Fibroblast of peridontal ligament (primary cell): ENCODE data around the gene ZNF385D.
A peak's percentile ranks its signal among the peaks of the same experiment; 100 is the strongest.

Experiments
- DNase-seq: peaks from one replicate; pipeline ENCODE4 v3.0.0-alpha.2; 2010; ENCODE audit errors: extremely low read depth

ZNF385D gene, protein sequence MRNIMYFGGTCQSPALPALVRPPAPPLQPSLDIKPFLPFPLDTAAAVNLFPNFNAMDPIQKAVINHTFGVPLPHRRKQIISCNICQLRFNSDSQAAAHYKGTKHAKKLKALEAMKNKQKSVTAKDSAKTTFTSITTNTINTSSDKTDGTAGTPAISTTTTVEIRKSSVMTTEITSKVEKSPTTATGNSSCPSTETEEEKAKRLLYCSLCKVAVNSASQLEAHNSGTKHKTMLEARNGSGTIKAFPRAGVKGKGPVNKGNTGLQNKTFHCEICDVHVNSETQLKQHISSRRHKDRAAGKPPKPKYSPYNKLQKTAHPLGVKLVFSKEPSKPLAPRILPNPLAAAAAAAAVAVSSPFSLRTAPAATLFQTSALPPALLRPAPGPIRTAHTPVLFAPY

DNA sequence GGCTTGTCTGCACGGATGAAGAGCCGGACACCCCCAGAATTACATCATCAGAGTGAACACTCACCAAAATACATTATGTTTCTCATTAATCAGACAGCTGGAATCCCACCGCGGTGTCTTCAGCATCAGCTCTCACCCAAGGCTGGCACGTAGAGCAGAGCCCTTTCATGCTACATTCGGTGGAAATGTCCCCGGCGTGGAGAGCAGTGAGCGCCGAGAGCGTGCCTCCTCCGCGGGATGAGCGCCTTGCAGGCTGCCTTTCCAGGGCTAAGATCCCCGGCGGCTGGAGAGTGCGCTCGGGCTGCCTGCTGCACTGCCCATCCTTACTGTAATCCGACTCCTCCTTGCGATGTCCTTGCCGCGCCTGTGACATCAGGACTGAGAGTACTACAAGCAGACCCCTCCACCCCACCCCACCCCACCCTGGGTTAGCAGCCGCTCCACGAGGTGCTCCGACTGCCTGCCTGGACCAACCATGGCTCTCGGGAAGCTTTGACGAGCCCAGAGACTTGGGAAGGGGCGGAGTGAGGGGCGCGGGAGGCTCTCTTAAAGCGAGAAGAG, at the start of gene ZNF385D:
Gene ZNF385D (minus strand): TSS at position 380 of the 561 bp plus-strand sequence. CDS start 294 bp downstream, at position 86.
- peak; percentile 45 for DNase-seq

DNA sequence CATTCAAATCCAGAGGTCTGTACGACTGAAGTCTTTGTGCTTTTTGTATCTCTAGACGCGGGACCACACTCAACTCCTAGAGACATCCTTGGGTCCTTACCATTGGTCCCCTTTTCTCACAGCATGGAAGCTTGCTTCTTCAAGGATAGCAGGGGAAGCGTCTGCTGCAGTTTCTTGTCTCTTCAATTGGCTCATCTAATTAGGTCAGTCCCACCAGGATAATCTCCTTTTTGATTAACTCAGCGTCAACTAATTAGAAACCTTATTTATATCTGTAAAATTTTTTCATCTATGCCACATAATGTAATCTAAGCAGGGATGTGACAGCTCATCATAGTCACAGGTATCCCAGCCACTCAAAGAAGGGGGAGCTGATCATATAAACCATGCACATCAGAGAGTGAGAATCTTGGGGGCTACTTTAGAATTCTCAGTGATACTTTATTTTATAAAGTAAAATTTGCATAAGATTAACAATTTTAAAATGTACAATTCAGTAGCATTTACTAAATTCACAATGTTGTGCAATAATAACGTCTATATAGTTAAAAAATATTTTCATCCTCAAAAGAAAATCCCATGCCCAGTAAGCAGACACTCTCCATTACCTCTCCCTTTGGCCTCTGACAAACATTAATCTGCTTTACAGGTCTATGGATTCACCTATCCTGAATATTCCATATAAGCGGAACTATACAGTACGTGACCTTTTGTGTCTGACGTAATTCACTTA, 47.5 kb upstream of the ZNF385D start:
- no peak for DNase-seq

DNA sequence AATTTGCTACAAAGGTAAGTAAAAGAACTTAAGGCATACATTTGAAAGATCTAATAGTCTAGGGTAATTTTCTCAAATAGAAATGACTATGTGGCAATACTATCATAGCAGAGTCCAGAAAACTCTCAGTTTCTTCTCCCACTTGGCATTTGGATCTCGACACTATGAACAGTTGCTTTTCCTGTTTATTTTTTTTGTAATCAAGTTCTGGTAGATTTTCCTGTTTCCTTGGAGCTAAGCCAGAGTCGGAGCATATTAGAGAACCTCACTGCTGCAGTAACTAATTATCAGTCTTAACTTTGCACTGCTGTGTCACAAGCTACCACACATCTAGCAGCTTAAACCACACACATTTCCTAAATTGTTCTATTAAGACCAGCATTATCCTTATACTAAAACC, 44.9 kb upstream of the ZNF385D start:
- DNase-seq, result no peak

DNA sequence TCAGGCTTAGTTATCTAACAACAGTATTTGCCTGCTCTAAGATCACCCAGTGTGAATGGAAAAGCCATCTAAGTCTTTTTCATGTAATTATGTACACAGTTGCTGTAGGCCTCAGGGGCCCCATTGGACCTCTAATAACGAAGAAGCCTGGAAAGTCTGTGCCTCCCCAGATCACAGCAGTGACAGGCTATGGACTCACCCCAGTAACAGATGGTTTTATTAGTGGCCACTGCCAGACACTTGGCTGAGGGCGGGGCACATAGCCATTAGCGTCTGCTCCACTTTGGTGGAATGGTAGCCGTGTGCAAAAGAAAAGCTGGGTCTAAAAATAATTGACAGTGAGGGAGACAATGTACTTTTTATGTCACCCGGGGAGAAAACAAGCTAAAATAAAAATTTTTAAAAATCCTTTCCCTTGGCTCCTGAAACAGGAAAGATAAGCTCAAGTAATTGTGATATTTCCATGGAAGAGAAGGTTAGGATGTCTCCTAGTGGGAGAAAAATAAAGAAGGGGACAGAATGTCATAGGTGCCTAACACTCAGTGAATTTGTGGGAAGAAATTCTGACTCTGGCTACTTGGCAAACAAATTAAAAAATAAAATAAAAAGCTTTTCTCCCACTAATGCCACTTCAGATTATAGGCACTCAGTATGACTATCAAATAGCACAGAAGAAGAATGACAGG, 44.3 kb upstream of the ZNF385D start:
- no peak for DNase-seq

DNA sequence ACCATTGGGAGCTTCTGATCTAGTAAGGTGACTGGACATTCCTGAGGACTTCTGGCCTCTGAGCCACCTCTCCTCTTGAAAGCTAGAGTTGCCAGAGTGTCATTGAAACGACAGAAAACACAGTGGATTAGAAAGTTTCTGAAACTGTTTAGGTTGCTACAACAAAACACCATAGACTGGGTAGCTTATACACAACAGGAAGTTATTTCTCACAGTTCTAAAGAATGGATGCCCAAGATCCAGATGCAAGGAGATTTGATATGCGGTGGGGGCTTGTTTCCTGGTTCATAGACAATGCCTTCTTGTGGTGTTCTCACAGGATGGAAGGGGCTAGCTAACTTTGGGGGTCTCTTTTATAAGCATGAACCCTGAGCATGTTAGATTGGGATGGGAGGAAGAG, 43.3 kb upstream of the ZNF385D start:
- no peak for DNase-seq

DNA sequence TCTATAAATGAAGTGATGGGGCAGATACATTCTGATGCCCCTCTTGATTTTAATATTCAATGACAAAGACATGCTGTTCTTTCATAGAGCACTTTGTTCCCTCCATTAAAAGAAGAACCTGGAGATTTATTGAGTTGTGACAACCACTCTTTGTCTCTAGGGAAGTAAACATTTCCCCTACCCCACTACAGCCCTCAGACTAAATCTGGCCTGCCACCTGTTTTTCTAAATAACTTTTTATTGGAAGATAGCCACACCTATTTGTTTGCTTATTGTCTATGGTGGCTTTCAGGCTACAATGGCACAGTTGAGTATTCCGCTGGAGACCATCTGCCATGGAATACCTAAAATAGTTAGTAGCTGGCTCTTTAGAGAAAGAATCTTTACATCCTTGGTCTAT, 41.2 kb upstream of the ZNF385D start:
- no peak for DNase-seq

DNA sequence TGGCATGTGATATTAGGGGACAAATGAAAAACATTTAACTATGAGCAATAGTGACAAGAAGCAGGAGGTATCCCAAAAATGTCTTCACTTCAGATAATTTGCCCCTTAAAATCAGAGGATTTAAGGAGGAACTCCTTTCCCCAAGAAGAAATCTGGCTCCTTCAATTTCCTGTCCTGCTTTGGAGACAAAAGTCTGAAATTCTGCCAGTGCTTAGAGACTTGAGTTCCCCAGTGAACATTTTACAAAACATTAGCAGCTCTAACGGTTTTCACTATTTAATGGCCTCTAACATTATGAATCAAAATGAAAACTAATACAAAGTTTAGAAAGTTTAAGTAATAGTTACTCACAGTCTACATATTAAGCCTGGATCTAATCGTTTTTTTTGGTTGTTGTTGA, 40.3 kb upstream of the ZNF385D start:
- DNase-seq, result no peak

DNA sequence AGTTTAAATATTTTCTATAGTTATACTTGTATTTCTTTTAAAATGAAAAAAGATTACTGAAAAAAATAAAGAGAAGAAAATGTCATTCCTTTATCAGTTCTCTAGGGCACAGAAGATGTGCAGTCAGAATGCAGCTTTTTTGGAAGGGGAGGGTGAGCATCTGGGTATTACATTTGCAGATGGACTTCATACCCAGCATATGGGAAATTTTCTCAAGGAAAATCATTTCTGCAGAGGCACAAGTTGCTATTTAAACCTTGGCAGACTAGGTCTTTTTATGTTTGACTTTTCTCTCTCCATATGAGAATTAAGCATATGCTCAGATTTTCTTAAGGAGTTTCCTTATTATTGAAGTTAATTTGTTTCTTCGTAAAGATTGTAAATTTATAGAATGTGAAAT, 39.5 kb upstream of the ZNF385D start:
- no peak for DNase-seq

DNA sequence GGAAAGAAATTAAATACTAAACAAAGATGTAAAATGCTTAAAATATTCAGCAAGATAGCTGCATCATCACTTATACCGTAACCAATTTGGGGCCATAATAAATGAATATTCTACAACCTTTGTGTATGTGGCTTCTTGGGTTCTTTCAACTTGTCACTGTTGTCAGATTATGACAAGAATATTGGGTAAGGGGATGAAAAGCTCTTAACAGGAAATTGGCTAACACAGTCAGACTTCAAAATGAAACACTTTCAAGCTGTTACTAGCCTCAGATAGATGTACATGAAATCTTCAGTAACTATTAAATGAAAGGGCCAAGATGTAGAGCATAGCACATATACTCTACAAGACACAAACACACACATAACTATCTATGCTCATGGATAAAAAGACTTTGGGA, 38.7 kb upstream of the ZNF385D start:
- no peak for DNase-seq

DNA sequence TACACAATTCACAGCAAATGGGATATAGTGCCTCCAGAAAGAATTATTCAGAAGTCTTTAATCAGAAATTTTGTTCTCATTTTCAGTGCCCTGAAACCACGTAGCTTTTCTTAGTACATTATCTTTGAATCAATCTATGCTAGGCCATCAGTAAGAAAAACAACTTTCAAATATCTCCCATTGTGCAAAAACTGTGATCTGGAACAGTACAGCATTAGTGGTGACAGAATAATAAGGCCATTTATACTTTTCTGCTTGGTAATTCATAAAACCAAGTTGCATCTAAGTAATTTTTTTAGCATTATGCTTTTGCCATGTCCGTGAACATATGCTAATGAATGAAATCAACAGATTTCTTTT, 35.4 kb upstream of the ZNF385D start:
- DNase-seq, result no peak

DNA sequence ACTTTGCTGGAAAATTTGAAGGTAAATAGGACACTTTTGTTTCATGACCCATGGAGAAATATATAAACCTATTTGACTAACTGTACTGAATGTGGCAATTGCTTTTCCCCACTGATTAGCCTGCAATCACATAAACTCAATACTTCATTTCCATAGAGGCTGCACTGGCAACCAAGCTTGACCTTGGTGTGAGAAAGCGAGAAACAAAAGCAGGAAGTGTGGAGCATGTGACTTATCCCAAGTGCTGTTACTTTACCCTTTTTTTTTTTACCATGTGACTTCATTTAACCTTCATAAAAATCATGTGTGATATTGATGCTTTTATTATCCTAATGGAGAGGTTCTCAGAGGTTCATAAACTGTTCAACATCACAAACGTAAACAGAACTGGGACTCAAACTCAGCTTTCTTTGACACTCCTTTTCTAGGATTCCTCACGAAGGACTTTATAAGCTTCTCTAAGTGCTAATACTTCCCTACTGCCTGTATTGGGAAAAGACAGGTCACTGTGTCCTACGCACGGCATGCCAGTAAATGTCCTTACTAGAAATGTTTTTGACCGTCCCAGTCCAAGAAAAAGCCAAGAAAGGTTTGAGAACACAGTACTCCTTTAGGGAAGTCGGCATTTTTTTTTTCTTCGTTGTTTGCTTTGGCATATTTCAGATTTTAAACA, 34.9 kb upstream of the ZNF385D start:
- no peak for DNase-seq

DNA sequence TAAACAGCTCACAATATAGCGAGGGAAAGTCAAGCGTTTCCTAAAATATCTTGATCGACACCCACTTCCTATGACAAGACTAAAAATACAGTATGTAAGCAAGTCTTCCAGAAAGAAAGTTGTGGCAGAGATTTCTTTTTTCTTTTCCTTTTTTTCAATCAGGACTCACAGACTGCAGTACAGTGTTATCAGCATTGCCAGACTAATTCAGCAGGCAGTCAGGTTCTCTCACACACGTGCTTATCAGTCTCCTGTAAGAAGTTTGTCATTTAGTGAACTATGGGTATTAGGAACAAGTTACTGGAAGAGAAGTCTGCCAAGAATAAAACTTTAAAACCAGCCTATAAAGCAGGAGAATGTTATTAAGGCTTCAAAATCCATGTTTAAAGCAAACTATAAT, 32.8 kb upstream of the ZNF385D start:
- DNase-seq, result no peak

DNA sequence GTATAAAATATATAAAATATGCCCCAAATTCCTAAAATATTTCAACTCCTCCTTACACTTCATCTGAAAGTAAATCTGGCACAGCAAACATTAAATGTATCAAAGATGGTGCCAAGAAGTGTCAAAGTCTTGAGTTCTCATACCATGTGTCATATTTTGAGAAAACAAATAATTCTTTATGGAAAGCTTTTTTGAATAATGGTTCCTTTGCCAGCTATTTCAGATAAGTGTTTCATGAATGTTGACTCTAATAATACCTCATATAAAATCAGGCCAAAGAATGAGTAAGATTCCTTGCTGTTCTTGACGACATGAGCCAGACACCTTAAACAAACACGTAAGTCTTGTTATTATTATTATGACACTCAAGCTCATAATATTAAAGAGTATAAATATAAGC, 30.3 kb upstream of the ZNF385D start:
- DNase-seq, result no peak

DNA sequence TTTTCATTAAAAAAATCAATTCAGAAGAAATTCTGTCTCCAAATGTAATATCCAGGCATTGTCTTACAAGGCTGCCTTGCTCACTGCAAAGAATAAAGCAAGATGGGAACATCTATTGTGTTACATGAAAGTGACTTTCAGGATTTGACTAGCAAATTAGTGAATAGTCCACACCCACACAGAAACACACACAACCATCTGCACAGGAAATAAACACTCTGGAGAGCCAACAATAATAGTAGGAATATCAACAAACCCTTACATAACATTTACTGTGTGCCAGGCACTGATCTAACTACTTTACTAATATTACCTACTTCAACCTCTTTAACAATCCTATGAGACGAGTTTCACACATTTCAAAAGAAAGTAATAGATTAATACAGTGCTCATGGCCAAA, 28.9 kb upstream of the ZNF385D start:
- DNase-seq, result no peak

DNA sequence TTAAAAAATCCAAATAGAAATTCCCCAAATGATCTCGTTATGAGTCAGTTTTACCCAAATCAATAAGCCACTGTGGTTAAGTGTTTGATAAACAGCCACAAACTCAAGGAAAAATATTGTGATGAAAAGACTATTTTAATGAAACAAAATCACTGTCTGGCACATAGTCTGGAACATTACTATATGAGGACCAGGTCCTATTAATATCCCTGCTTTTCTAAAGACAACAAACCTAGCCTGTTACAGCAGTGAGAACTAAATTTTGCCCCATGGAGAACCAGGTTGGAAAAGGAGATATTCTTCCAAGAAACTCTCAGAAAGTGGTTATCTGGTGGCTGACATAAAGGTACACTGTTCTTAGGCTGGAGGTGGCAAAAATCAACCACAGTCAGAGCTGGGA, 27.7 kb upstream of the ZNF385D start:
- no peak for DNase-seq

DNA sequence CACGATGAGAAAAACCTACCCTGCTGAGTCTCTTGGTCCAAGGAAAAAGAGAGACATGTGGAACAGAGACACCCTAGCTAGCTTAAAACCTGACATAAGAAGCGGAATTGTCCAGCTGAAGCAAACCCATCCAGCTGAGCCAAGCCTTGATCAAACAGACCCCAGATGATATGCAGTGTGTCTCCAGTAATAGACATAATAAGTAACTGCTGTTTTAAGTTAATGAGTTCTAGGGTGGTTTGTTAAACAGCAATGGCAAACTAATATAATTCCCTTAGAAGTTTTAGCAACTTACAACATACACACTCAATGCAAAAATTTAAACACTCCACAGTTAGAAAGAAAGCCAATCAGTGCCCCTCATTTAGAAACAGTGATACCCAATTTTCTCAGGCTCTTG, 26.8 kb upstream of the ZNF385D start:
- DNase-seq, result no peak

DNA sequence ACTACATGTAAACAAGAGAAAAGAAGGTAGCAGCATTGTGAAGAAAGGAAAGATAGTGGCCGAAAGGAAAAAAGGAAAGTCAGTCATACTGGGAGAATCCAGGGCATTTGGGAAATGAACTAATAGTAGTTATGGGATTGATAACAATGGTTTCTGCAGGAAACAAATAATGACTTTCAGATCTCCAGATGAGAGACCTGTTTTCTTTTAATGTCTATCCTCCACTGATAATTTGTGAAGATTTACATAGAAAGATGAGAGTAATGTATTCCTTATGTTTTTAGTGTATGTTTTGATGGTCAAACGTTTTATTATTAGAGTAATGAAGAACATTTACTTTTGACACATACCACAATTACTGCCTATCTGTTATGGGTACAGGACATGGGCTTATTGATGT, 15.0 kb upstream of the ZNF385D start:
- no peak for DNase-seq

DNA sequence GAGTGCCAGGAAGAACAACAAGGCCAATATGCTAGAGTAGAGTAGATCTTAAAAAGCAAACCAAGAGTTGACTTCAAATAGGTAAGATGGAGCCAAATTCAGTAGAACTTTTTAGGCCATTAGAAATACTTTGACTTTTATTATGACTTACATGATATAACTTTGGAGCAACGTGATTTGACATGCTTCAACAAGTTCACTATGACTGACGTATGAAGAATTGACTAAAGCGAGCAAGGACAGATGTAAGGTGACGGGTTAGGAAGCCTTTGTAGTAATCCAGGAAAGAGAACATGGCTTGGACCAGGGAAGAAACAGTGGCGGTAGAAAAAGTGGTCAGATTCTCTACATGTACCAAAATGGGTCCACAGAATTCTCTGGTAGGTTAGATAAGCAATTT, 4.9 kb upstream of the ZNF385D start:
- DNase-seq, result no peak

DNA sequence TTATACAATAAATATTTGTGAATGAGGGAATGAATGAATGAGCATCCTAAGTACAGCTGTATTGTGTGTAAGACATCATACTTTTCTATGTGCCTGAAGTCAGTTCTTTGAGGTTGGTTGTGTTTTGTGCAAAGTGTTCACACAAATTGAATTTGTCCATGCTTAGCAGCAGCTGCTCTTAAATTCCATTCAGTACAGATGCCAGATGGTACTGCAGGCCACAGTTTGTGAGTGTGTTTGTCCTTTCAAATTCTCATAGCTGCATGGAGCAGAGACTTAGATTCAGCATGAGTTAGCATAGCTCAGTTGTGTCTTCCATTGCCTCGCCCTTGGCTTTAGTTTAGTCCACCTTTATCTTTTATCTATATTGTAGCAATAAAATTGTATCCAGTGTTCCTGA, 3.8 kb upstream of the ZNF385D start:
- no peak for DNase-seq

DNA sequence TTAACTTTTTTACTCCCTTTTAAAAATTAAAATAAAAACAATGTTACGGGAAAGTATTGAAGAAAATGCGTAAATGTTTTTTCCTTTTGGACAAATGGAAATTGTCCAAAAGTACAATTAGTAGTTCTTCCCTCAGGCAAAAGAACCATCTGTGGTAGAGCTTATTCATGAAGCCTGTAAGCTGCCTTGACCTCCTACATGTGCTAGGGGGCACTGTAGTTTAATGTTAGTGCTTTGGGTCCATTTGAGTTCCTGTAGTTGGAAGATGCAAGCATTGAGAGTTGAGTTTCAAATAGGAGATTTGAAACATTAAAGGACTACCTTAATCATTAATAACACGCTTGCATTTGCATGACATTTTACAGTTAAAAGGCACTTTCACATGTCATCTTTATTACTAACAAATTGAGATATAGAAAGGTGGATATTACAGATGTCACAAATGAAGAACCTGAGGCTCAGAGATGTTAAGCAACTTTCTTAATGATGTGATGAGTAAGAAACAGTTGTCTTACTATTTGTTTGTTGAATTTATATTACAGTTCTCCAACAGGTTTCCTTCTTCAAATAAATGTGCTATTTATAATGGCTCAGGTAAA, 1.8 kb upstream of the ZNF385D start:
- DNase-seq, result peak; percentile 77

DNA sequence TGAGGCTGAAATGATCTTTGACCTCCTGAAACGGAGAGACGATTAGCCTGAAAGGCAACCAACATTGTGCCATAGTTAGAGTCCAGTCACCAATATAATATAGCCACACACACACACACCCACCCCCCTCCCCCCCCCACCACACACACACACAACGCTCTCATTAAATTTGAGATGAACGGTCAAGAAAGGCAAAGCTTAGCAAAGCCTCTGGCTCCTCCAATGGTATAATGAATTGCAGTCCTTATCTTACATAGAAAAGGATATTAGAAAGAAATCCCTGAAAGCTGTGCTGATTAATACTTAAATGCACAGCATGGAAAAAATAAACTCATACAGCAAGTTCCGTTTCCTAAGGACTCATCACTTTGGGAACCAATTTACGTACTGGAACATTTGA, 876 bp upstream of the ZNF385D start:
- DNase-seq, result no peak
